Measurements from ENCODE around the gene FGF23. TPM values are rescaled to one million over a fixed set of nuclear protein-coding genes. Genes with fewer than 3 reads are reported as not detected.

The FGF23 gene
- total RNA-seq, 1 experiment from 2014 or later: 0.24 TPM

- Histone ChIP-seq H2BK20ac (ENCODE audit: low read depth, low read length, poor library complexity, severe bottlenecking) (no peak overlapping the region), H4K8ac (replicated peaks; ENCODE audit: insufficient read length, low read depth, low read length) (no peak overlapping the region), H3T11ph (ENCODE audit: low read length) (no peak overlapping the region), H4K91ac (ENCODE audit: insufficient read length, low read depth, low read length) (no peak overlapping the region), H2BK15ac (ENCODE audit: low read depth, low read length) (no peak overlapping the region), H2AK5ac (ENCODE audit: insufficient read length, low read length) (no peak overlapping the region), H2BK5ac (ENCODE audit: insufficient read length, low read length) (no peak overlapping the region), H2BK120ac (ENCODE audit: low read depth, low read length, poor library complexity, severe bottlenecking) (no peak overlapping the region), H3K56ac (ENCODE audit: insufficient read length, low read depth, low read length) (no peak overlapping the region), H3K18ac (ENCODE audit: insufficient read length, low read depth, low read length) (no peak overlapping the region), H3K4me1 (ENCODE audit: insufficient read depth, low read length) (no peaks in the 10 kb centered on the region; the same call in 1 of the 2 replicates), H3K27me3 (ENCODE audit: insufficient read depth, low read length) (no peaks in the 10 kb centered on the region), H3K9me3 (ENCODE audit: control insufficient read depth, low read depth, low read length) (no peaks in the 10 kb centered on the region), H3K23me2 (ENCODE audit: insufficient read length, low read depth, low read length, poor library complexity, severe bottlenecking) (peaks cover 4% of the 10 kb centered on the region), H4K20me1 (ENCODE audit: control insufficient read depth, insufficient read depth, insufficient read length) (no peaks in the 10 kb centered on the region), H3K14ac (ENCODE audit: insufficient read depth, low read length) (no peak overlapping the region), H3K23ac (ENCODE audit: insufficient read length, low read depth, low read length) (no peak overlapping the region), H3K79me2 (ENCODE audit: insufficient read depth, low read length) (peaks cover 2% of the 10 kb centered on the region; the same call in 1 of the 2 replicates), H3K4ac (ENCODE audit: low read depth, low read length) (no peak overlapping the region), H2AFZ (ENCODE audit: low read length) (no peak overlapping the region), H3K27ac (ENCODE audit: insufficient read length, low read depth, low read length) (no peak overlapping the region), H4K5ac (ENCODE audit: insufficient read length, low read depth, low read length) (no peak overlapping the region), H3K79me1 (ENCODE audit: insufficient read depth, low read depth, low read length, poor library complexity, severe bottlenecking) (peaks cover 7% of the 10 kb centered on the region), H3K4me2 (ENCODE audit: insufficient read depth, insufficient read length, low read length) (no peak overlapping the region), H2BK12ac (ENCODE audit: insufficient read length, low read depth, low read length) (no peak overlapping the region), H3K9ac (ENCODE audit: extremely low read depth, insufficient read length, low read length) (no peak overlapping the region)
- peaks cover 20% of the 10 kb centered on the region in 2 experiments for H3K4me1 Mint-ChIP-seq
- no peak for DNase-seq
- H3K4me3 Mint-ChIP-seq: no peak overlapping the region
- H3K27ac Mint-ChIP-seq: peak overlapping the region in 1 of 3 experiments; percentile 57; a peak in 1 of 7 replicates
- peaks cover 6% of the 10 kb centered on the region for H3K27me3 Mint-ChIP-seq (ENCODE audit: low read depth)
- no CpG with 5 or more reads among the region's 28 CpGs for WGBS (ENCODE audit: extremely low coverage, insufficient read length, low lambda C conversion rate)
- H3K36me3 Mint-ChIP-seq (ENCODE audit: insufficient read depth in 1 of 3, low read depth in 3 of 3): peaks cover 10 to 18% (median 18%) of the 10 kb centered on the region in 3 experiments
- no peak for TF ChIP-seq CTCF (conservative IDR thresholded peaks at IDR 0.05)
- peaks cover 3 to 4% of the 10 kb centered on the region in 2 experiments for H3K9me3 Mint-ChIP-seq
Observed at GRCh38 chr12:4324366-4324765, 55.1 kb downstream of the FGF23 start.

All from H9 (cell line).